Measurements from ENCODE around the gene DTD1.

The DTD1 gene

GRCh38 chr20:18805881-18806280 is 218.0 kb downstream of the DTD1 start:
- Histone ChIP-seq H4K20me1 (ENCODE audit: insufficient read depth, low read length) (no peaks in the 10 kb centered on the region), H3K9ac (ENCODE audit: low read length) (no peak overlapping the region), H3F3A (ENCODE audit: insufficient read depth, low read length) (no peaks in the 10 kb centered on the region), H3K79me2 (ENCODE audit: insufficient read depth, low read length) (no peaks in the 10 kb centered on the region), H3K9me2 (ENCODE audit: low read depth, low read length) (no peaks in the 10 kb centered on the region), H3K27me3 (ENCODE audit: insufficient read depth, low read length) (no peaks in the 10 kb centered on the region), H3K27ac (ENCODE audit: low read depth, low read length, poor library complexity, severe bottlenecking) (no peak overlapping the region), H3K36me3 (ENCODE audit: insufficient read depth, low read length) (no peaks in the 10 kb centered on the region), H3K9me3 (ENCODE audit: low read length) (no peaks in the 10 kb centered on the region), H3K4me1 (ENCODE audit: insufficient read depth, low read length, severe bottlenecking) (peaks cover 13% of the 10 kb centered on the region), H2AFZ (ENCODE audit: low read length) (no peak overlapping the region), H3K4me3 (ENCODE audit: low read depth, low read length, poor library complexity, severe bottlenecking) (no peak overlapping the region), H3K4me2 (ENCODE audit: low read length) (no peak overlapping the region)
- TF ChIP-seq CTCF (IDR thresholded peaks at IDR 0.05; ENCODE audit: low read length) (no peak), EZH2 (IDR thresholded peaks at IDR 0.05; ENCODE audit: borderline replicate concordance, low read length) (no peak)

GRCh38 chr20:18808712-18809111 is 220.9 kb downstream of the DTD1 start:
- H3F3A ChIP-seq (ENCODE audit: insufficient read depth, low read length) = no peaks in the 10 kb centered on the region
- no peaks in the 10 kb centered on the region for H3K4me1 ChIP-seq (ENCODE audit: insufficient read depth, low read length, severe bottlenecking)
- H3K79me2 ChIP-seq (ENCODE audit: insufficient read depth, low read length) = no peaks in the 10 kb centered on the region
- no peak overlapping the region for H3K9ac ChIP-seq (ENCODE audit: low read length)
- H3K36me3 ChIP-seq (ENCODE audit: insufficient read depth, low read length) = no peaks in the 10 kb centered on the region
- no peaks in the 10 kb centered on the region for H3K9me3 ChIP-seq (ENCODE audit: low read length)
- TF ChIP-seq EZH2 (IDR thresholded peaks at IDR 0.05; ENCODE audit: borderline replicate concordance, low read length) (no peak), CTCF (IDR thresholded peaks at IDR 0.05; ENCODE audit: low read length) (no peak)
- H3K27me3 ChIP-seq (ENCODE audit: insufficient read depth, low read length) = no peaks in the 10 kb centered on the region
- H3K4me3 ChIP-seq (ENCODE audit: low read depth, low read length, poor library complexity, severe bottlenecking) = no peak overlapping the region
- H3K9me2 ChIP-seq (ENCODE audit: low read depth, low read length) = no peaks in the 10 kb centered on the region
- no peak overlapping the region for H3K27ac ChIP-seq (ENCODE audit: low read depth, low read length, poor library complexity, severe bottlenecking)
- H4K20me1 ChIP-seq (ENCODE audit: insufficient read depth, low read length) = no peaks in the 10 kb centered on the region
- no peak overlapping the region for H2AFZ ChIP-seq (ENCODE audit: low read length)
- H3K4me2 ChIP-seq (ENCODE audit: low read length) = no peak overlapping the region

GRCh38 chr20:18811186-18811585 is 223.3 kb downstream of the DTD1 start:
- Histone ChIP-seq H3K79me2 (ENCODE audit: insufficient read depth, low read length) (no peaks in the 10 kb centered on the region), H3K9me2 (ENCODE audit: low read depth, low read length) (no peaks in the 10 kb centered on the region), H3K36me3 (ENCODE audit: insufficient read depth, low read length) (no peaks in the 10 kb centered on the region), H4K20me1 (ENCODE audit: insufficient read depth, low read length) (no peaks in the 10 kb centered on the region), H3K27me3 (ENCODE audit: insufficient read depth, low read length) (no peaks in the 10 kb centered on the region), H3K4me2 (ENCODE audit: low read length) (no peak overlapping the region), H3K9me3 (ENCODE audit: low read length) (no peaks in the 10 kb centered on the region), H3F3A (ENCODE audit: insufficient read depth, low read length) (no peaks in the 10 kb centered on the region), H2AFZ (ENCODE audit: low read length) (no peak overlapping the region), H3K4me1 (ENCODE audit: insufficient read depth, low read length, severe bottlenecking) (no peaks in the 10 kb centered on the region), H3K4me3 (ENCODE audit: low read depth, low read length, poor library complexity, severe bottlenecking) (no peak overlapping the region), H3K27ac (ENCODE audit: low read depth, low read length, poor library complexity, severe bottlenecking) (no peak overlapping the region), H3K9ac (ENCODE audit: low read length) (no peak overlapping the region)
- TF ChIP-seq EZH2 (IDR thresholded peaks at IDR 0.05; ENCODE audit: borderline replicate concordance, low read length) = no peak
- no peak for TF ChIP-seq CTCF (IDR thresholded peaks at IDR 0.05; ENCODE audit: low read length)
